Activated T-cell treated with anti-CD3 and anti-CD28 coated beads, Interleukin-2, amount 50 U/mL, for 24 hours (primary cell): ENCODE results near the gene DCUN1D4.

Source experiments
- DNase-seq: peaks from one replicate; pipeline ENCODE4 v3.0.0-alpha.2; 2020
- H3K27ac Mint-ChIP-seq: 2 replicates; pipeline ENCODE4 v1.8.0; 2020; ENCODE audit warnings: mild to moderate bottlenecking, mixed read lengths
- H3K27me3 Mint-ChIP-seq: 2 replicates; pipeline ENCODE4 v1.8.0; 2020; ENCODE audit warnings: mixed read lengths
- H3K36me3 Mint-ChIP-seq: 2 replicates; pipeline ENCODE4 v1.8.0; 2020; ENCODE audit warnings: low read depth, mixed read lengths
- H3K4me1 Mint-ChIP-seq: 2 replicates; pipeline ENCODE4 v1.8.0; 2020; ENCODE audit warnings: low read depth, mixed read lengths
- H3K4me3 Mint-ChIP-seq: 2 replicates; pipeline ENCODE4 v1.8.0; 2020; ENCODE audit warnings: mild to moderate bottlenecking, moderate library complexity, mixed read lengths
- H3K9me3 Mint-ChIP-seq: 2 replicates; pipeline ENCODE4 v1.8.0; 2020; ENCODE audit warnings: mixed read lengths

The DCUN1D4 gene

DNA sequence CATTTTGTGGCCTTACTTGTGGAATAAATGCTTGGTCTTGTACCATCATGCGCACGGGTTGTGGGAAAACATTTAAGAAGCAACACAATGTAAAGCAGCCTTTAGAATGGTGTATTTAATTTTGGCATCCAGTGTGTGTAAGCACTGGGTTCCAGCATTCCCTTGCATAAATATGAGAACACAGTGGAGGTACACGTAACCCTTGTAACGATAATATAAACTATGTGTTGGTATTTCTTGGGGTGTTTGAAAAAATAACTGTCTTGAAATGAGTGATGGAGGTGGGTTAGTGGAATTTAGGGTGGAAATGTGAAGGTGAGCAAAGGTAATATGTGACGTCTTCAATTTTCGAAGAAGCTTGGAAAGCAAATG lies 2.1 kb downstream of the DCUN1D4 start:
- Mint-ChIP-seq H3K27me3 (no peaks in the 10 kb centered on the region), H3K36me3 (peaks cover 46% of the 10 kb centered on the region), H3K4me3 (peak overlapping the region; percentile 87), H3K9me3 (no peaks in the 10 kb centered on the region), H3K27ac (peak overlapping the region; percentile 87), H3K4me1 (peaks cover 45% of the 10 kb centered on the region)
- no peak for DNase-seq

DNA sequence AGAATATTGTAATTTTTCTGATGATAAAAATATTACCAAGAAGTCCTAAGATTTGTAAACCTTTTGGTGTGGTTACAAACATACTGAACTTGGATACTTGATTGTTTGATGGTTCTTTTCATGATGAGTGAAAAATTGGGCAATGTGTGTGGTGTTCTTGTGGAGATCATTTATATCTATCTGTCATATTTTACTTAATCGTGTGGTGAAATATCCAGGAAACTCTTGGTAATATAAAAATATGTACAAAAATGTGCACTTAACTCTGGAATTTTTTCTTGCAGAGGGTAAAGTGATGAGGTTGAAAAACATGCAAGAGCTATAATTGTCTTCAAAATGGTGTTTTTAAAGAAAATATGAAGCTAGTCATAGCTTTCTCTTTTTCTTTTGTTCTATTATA lies 2.8 kb downstream of the DCUN1D4 start:
- H3K27me3 Mint-ChIP-seq: no peaks in the 10 kb centered on the region
- H3K4me1 Mint-ChIP-seq: peaks cover 51% of the 10 kb centered on the region
- H3K4me3 Mint-ChIP-seq: no peak overlapping the region
- H3K36me3 Mint-ChIP-seq: peaks cover 53% of the 10 kb centered on the region
- H3K9me3 Mint-ChIP-seq: no peaks in the 10 kb centered on the region
- no peak for DNase-seq
- H3K27ac Mint-ChIP-seq: no peak overlapping the region

GRCh38 chr4:51849430-51849829 lies 6.5 kb downstream of the DCUN1D4 start:
- DNase-seq: no peak
- no peaks in the 10 kb centered on the region for H3K27me3 Mint-ChIP-seq
- no peak overlapping the region for H3K27ac Mint-ChIP-seq
- peaks cover 72% of the 10 kb centered on the region for H3K4me1 Mint-ChIP-seq
- H3K9me3 Mint-ChIP-seq: no peaks in the 10 kb centered on the region
- peaks cover 75% of the 10 kb centered on the region for H3K36me3 Mint-ChIP-seq
- H3K4me3 Mint-ChIP-seq: no peak overlapping the region

DNA sequence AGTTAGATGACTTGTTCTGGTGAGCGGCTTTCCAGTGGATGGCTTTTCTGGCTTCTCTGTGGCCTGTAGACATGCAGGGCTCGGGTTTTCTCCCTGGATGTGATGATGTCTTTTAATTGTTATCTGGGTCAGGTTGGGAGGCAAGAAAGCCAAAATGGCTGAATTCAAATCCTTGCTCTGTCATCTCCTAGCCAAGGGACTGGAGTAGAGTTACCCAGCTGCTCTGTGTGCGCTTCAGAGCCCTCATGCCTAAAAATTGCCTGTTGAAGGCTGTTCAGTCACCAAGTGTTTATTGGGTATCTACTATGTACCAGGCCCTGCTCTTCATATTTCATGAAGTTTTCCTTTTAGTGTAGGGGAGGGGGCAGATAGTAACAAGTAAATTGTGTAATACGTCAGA lies 7.3 kb downstream of the DCUN1D4 start:
- Mint-ChIP-seq H3K9me3 (no peaks in the 10 kb centered on the region), H3K4me1 (peaks cover 70% of the 10 kb centered on the region), H3K4me3 (no peak overlapping the region)

GRCh38 chr4:51851090-51851936 lies 8.4 kb downstream of the DCUN1D4 start:
- DNase-seq: no peak
- H3K4me3 Mint-ChIP-seq: no peak overlapping the region
- H3K9me3 Mint-ChIP-seq: no peaks in the 10 kb centered on the region
- H3K27me3 Mint-ChIP-seq: no peaks in the 10 kb centered on the region
- H3K36me3 Mint-ChIP-seq: peaks cover 75% of the 10 kb centered on the region
- H3K4me1 Mint-ChIP-seq: peaks cover 65% of the 10 kb centered on the region
- peak overlapping the region; percentile 12 for H3K27ac Mint-ChIP-seq

More for the DNA sequence above, 7.3 kb downstream of the DCUN1D4 start:
- Mint-ChIP-seq H3K27ac (no peak overlapping the region), H3K36me3 (peaks cover 74% of the 10 kb centered on the region), H3K27me3 (no peaks in the 10 kb centered on the region)
- no peak for DNase-seq

GRCh38 chr4:51851937-51852290 lies 9.0 kb downstream of the DCUN1D4 start:
- peaks cover 62% of the 10 kb centered on the region for H3K4me1 Mint-ChIP-seq
- no peak overlapping the region for H3K27ac Mint-ChIP-seq
- DNase-seq: no peak
- peaks cover 76% of the 10 kb centered on the region for H3K36me3 Mint-ChIP-seq
- no peaks in the 10 kb centered on the region for H3K27me3 Mint-ChIP-seq
- H3K9me3 Mint-ChIP-seq: no peaks in the 10 kb centered on the region
- H3K4me3 Mint-ChIP-seq: no peak overlapping the region

DNA sequence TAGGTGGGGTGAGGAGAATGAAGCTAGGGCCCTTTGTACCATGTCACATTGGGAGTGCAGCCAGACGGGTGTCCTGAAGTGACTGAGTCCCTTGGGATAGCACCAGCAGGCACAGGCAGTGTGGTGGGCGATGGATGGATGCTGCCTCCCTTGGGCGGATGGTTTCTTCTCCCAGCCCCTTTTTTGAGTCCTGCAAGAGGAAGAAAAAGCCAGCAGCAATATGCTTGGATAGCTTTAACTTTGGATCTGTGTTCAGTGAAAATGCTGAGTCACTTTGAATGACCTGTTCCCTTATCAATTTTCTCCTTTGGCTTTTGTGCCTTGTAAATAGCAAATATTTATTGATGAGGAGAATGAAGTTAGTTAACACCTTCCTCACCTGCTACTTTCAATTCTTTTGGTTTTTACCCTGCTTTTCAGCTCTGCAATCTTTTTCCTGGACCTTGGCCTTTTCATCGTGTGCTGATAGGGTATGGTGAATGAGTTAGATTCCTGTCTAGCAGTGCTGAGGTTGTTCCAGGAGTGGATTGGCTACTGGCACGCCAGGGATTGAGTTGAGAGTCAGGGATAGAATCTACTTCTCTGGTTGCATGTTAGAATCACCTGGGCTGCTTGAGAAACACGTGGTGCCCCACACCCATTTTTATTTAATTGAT lies 10.2 kb downstream of the DCUN1D4 start:
- Mint-ChIP-seq H3K9me3 (no peaks in the 10 kb centered on the region), H3K4me3 (no peak overlapping the region), H3K36me3 (peaks cover 78% of the 10 kb centered on the region), H3K4me1 (peaks cover 67% of the 10 kb centered on the region), H3K27me3 (no peaks in the 10 kb centered on the region), H3K27ac (peak overlapping the region; percentile 34)
- DNase-seq: no peak

- Mint-ChIP-seq H3K4me1 (peaks cover 60% of the 10 kb centered on the region), H3K27ac (no peak overlapping the region), H3K4me3 (no peak overlapping the region), H3K36me3 (peaks cover 65% of the 10 kb centered on the region), H3K27me3 (no peaks in the 10 kb centered on the region), H3K9me3 (no peaks in the 10 kb centered on the region)
- DNase-seq: no peak
Measured at GRCh38 chr4:51855270-51855669, 12.3 kb downstream of the DCUN1D4 start.

DNA sequence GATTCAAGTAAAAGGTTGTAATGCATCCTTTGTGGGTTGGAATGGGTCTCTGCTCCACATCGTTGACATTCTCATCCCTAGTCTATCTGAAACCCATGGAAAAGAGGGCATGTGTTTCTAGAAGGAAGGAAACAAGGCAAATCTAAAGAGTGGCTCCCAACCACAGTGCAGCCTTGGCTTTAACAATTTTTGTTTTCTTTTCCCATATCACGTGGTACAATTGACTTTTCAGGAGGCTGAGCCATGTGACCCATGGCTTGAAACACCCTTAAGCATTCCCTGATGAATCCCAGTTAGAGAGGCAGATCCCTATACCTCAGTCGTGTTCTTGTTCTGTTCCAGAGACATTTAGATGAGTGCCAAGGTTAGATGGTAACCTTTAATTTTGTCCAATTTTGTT lies 12.8 kb downstream of the DCUN1D4 start:
- Mint-ChIP-seq H3K4me1 (peaks cover 58% of the 10 kb centered on the region), H3K9me3 (no peaks in the 10 kb centered on the region), H3K27me3 (no peaks in the 10 kb centered on the region), H3K4me3 (no peak overlapping the region), H3K27ac (no peak overlapping the region), H3K36me3 (peaks cover 65% of the 10 kb centered on the region)
- DNase-seq: no peak

GRCh38 chr4:51858605-51859202 lies 15.8 kb downstream of the DCUN1D4 start:
- Mint-ChIP-seq H3K9me3 (no peaks in the 10 kb centered on the region), H3K27me3 (no peaks in the 10 kb centered on the region), H3K36me3 (peaks cover 57% of the 10 kb centered on the region), H3K27ac (no peak overlapping the region), H3K4me1 (peaks cover 38% of the 10 kb centered on the region), H3K4me3 (no peak overlapping the region)
- DNase-seq: no peak

DNA sequence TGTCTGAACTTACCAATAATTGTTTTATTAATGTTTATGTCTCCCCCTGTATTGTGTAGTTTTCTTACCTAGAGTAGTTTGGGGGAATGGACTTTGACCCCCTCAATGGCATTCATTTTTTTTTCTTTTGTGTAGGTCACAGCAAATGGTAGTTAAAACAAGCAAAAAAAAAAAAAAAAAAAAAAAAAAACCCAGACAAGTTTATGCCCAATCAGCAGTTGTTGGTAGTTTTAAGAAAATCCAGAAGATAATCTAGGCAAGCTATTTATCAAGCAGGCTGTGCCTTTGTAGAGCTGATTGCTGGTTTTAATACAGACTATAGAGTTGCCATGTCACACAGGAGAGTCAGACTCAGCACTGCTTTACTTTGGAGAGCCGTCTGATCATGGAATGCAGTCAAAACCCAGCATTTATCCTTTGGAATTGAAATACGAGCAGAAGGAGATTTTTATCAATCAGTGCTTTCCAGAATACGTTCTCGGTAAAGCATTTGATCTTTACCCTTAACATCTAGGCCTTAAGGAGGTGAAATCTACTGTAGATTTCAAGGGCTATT lies 16.6 kb downstream of the DCUN1D4 start:
- Mint-ChIP-seq H3K27ac (no peak overlapping the region), H3K27me3 (no peaks in the 10 kb centered on the region), H3K4me3 (no peak overlapping the region), H3K9me3 (no peaks in the 10 kb centered on the region), H3K36me3 (peaks cover 61% of the 10 kb centered on the region), H3K4me1 (peaks cover 33% of the 10 kb centered on the region)
- no peak for DNase-seq

DNA sequence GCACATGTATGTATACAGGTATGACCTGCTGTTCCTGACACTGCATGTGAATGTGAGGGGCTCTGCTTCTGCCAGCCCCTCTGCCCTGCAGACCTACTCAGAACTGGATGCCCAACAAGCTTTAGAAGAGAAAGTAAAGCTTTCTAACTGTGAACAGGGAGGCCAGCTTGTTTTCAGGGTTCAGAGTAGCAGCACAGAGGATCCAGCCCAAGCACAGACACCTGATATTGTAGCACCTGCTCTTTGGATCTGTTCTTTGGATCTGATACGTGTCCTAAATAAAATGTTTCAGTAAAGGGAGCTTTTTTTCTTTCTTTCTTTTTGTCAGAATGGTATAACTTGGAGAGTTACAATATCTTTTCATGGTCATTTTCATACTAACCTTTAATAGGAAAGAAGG lies 19.2 kb downstream of the DCUN1D4 start:
- Mint-ChIP-seq H3K4me1 (peaks cover 22% of the 10 kb centered on the region), H3K27ac (no peak overlapping the region), H3K4me3 (no peak overlapping the region), H3K9me3 (no peaks in the 10 kb centered on the region), H3K27me3 (no peaks in the 10 kb centered on the region), H3K36me3 (peaks cover 69% of the 10 kb centered on the region)
- DNase-seq: no peak

DNA sequence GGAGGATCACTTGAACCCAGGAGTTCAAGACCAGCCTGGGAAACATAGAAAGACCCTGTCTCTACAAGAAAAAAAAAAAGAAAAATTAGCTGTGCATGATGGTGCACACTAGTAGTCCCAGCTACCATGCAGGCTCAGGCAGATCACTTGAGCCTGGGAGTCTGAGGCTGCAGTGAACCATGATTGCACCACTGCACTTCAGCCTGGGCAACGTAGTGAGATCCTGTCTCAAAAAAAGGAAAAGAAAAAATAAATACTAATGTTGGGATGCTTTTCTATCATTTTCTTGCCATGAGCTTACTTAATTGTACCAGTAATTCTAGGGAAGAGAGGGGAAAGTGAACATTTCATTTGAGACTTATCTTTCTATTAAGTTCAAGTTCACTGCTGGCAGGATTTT lies 19.8 kb downstream of the DCUN1D4 start:
- Mint-ChIP-seq H3K9me3 (no peaks in the 10 kb centered on the region), H3K27ac (no peak overlapping the region), H3K4me3 (no peak overlapping the region), H3K36me3 (peaks cover 69% of the 10 kb centered on the region), H3K4me1 (peaks cover 17% of the 10 kb centered on the region), H3K27me3 (no peaks in the 10 kb centered on the region)
- no peak for DNase-seq

DNA sequence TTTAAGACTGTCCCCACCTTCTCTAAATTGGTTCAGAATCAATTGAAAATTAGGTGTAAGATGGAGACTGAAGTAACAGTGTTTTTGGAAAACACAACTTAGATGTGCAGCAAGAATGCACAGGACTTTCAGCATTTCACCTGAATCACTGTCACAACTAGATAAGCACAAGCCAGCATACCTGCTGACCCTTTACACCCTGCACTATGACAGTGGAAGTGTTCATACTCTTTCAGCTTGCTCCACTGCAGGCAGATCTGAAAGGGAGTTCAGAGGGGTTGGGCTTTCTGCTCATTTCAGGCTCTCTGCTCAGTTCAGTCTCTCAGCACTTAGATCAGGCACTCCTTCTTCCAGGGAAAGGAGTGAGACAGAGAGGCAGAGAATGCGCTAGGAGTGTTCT lies 22.8 kb downstream of the DCUN1D4 start:
- Mint-ChIP-seq H3K27me3 (no peaks in the 10 kb centered on the region), H3K9me3 (no peaks in the 10 kb centered on the region), H3K4me1 (peaks cover 4% of the 10 kb centered on the region), H3K27ac (no peak overlapping the region), H3K36me3 (peaks cover 79% of the 10 kb centered on the region), H3K4me3 (no peak overlapping the region)
- DNase-seq: no peak

DNA sequence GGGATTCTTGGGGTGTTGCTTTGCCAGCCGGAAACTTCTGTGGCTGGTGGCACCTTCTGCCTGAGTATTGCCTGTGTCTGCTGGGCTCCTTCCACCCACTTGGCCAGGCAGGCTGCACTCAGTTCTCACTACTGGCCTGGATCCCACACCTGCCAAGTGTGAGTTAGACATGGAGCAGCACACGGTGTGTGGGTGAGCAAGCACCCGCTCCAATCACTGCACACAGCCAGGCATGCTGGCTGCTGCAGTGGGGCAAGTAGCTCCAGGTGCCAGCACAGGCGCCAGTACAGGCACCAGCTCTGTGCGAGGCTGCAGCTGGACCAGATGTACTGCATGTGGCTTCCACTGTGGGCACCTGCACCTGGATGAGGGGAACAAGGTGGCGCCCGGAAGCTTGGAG lies 23.9 kb downstream of the DCUN1D4 start:
- no peaks in the 10 kb centered on the region for H3K4me1 Mint-ChIP-seq
- H3K9me3 Mint-ChIP-seq: no peaks in the 10 kb centered on the region
- H3K4me3 Mint-ChIP-seq: no peak overlapping the region
- H3K27ac Mint-ChIP-seq: no peak overlapping the region
- H3K36me3 Mint-ChIP-seq: peaks cover 85% of the 10 kb centered on the region
- no peaks in the 10 kb centered on the region for H3K27me3 Mint-ChIP-seq
- DNase-seq: no peak
